GM12801 (cell line): ENCODE results near the gene MIGA1.

Experiments
- TF ChIP-seq, protein P1 (sequence below): IDR thresholded peaks from one replicate; pipeline ENCODE4 v1.5.1; 2011; ENCODE audit warnings: control low read depth; ENCODE audit not compliant: insufficient read length; ENCODE audit errors: extremely low read depth

The MIGA1 gene

DNA sequence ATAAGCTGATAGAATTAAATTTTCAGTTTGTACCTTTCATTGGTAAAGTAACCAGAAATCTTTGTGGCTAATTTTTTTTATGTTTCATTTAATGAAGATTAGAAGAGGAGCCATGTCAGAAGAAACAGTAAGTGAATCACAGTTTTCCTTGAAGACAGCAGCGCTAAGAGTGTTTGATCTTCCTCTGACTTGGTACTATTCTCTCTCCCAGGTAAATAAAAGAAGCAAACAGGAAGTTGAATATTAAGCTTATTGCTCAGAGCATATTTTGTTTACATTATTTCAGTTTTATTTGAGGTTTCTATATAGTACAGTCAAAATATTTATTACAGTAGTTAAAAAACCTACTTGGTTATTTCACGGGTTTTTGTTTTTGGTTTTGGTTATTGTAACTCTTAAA, 3.7 kb downstream of the MIGA1 start:
- TF ChIP-seq, protein P1, sequence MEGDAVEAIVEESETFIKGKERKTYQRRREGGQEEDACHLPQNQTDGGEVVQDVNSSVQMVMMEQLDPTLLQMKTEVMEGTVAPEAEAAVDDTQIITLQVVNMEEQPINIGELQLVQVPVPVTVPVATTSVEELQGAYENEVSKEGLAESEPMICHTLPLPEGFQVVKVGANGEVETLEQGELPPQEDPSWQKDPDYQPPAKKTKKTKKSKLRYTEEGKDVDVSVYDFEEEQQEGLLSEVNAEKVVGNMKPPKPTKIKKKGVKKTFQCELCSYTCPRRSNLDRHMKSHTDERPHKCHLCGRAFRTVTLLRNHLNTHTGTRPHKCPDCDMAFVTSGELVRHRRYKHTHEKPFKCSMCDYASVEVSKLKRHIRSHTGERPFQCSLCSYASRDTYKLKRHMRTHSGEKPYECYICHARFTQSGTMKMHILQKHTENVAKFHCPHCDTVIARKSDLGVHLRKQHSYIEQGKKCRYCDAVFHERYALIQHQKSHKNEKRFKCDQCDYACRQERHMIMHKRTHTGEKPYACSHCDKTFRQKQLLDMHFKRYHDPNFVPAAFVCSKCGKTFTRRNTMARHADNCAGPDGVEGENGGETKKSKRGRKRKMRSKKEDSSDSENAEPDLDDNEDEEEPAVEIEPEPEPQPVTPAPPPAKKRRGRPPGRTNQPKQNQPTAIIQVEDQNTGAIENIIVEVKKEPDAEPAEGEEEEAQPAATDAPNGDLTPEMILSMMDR: no peak

DNA sequence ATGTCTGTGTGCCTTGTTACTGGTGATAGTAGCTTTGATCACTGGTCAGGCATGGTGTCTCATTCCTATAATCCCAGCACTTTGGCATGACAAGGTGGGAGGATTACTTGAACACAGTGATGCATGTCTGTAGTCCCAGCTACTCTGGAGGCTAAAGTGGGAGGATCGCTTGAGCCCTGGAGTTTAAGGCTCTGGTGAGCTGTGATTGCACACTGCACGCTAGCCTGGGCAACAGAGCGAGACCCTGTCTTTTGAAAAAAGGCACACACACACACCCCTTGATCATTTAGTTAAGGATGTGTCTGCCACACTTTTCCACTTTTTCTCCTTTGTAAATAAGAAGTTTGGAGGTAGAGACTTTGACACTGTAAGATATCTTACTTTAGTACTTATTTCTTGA, 15.1 kb downstream of the MIGA1 start:
- TF ChIP-seq, protein P1: no peak

DNA sequence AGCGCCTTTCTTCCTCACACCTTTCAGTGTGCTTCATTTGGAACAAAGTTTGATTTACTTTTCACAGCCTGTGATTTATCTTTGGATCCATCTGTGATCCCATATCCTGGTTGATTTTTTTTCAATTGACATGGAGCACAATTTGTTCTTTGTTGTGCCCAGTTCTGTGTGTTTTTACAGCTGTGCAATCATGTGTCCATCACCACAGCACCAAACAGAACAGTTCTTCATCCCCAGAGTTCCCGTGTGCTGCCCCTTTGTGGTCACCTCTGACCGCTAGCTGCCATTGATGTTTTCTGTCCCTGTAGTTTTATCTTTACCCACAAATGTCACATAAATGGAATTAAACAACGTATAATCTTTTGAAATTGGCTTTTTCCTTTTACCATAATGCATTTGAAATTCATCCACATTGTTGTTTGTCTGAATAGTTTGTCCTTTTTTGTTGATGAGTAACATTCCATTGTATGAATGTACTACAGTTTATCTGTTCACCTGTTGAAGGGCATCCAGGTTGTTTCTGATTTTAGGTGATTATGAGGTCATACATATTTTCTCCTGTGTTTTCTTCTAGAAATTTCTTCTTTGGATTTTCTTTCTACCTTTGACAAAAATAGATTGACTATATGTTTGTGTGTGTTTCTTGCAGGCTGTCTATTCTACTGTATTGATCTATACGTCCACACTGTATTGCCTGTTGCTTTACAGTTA, 17.4 kb downstream of the MIGA1 start:
- TF ChIP-seq, protein P1: no peak

DNA sequence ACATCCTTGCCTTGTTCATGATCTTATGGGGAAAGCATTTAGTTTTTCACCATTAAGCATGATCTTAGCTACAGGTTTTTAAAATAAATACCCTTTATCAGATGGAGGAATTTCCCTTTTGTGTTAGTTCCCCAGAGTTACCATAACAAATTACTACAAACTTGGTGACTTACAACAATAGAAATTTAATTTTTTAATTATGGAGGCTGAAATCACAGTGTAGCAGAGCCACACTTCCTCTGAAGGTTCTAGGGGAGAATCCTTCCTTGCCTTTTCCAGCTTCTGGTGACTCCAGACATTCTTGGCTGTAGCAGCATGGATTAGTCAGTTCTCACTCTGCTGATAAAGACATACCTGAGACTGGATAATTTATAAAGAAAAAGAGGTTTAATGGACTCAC, 18.5 kb downstream of the MIGA1 start:
- TF ChIP-seq, protein P1: no peak

DNA sequence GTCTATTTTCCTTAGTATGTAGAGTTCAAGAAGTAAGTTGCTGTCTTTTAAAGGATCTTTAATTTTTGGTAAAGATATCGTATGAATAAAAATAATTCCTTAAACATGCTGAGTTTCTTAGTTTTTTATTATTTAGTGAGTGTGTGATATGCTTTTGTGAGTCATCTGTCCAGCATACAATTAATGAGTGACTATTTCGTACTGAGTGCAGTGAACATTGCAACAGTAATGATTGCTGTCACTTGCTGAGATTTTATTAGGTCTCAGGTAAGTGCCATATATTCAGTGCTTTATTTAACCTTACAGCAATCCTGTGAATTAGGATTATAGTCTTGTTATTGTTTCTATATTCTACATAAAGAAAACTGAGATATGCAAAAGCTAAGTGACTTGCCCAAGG, 22.6 kb downstream of the MIGA1 start:
- TF ChIP-seq, protein P1: no peak

DNA sequence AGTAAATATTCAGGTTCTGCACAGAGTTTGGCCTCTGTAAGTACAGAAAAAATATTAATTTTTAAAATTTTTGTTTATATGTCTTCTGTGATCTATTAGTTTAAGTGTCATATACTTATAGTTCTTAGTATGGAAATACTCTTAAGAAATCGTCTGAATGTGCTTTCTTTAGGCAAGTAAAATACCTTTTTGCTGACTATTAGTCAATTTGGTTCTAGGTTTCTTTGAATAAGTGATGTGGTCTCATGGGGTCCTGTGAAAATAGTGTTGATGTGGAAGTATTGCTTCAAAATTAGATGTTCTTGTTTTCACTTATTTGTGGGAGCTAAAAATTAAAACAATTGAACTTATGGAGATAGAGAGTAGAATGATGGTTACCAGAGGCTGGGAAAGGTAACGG, 23.9 kb downstream of the MIGA1 start:
- TF ChIP-seq, protein P1: no peak

DNA sequence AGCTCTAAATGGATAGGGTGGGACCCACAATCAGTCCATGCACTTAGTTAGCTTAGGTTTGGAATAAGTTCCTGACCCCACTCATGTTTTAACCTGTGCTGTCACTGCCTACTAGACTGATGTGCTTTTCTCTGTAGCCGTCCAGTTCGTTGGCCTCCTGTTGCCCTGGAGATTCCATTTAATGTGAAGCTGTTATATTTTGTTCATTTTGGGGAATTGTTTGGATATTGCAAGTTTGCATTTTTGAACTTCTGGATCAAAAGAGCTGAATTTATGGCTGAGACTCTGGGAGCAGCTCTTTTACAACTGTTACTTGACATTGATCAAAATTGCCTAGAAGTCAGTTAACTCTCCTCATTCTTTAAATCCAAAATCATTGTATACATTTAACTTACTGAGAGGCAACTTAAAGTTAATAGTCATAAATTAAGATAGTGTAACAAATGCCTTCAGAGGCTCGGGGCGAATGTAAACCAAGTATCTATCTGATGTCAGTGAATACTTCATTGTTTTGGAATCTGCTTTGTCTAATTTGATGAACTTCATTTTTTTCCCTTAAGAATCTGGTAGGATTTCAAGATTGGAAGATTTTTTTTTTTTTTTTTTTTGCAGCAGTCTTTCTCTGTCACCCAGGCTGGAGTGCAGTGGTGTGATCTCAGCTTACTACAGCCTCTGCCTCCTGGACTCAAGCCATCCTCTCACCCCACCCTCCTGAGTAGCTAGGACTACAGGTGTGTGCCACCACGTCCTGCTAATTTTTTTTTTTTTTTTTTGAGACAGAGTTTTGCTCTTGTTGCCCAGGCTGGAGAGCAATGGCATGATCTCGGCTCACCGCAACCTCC, 38.1 kb downstream of the MIGA1 start:
- TF ChIP-seq, protein P1: no peak
